ENCODE results near the gene HTRA1.

DNA sequence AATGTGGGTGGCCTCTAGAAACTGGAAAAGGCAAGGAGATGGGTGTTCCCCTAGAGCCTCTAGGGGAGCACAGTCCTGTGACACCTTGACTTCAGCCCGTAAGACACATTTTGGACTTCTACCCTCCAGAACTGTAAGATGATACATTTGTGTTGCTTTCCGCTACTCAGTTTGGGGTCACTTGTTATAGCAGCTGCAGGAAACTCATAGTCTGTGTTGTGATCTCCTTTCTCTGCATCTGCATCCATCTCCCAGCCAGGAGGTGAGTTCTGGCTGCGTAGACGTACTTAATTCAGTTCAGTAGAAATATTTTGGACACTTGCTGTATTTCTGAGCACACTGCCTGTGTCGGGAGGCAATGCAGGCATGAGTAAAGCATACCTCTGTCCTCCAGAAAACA lies 69.9 kb downstream of the HTRA1 start:
- TF ChIP-seq YY1 (IDR thresholded peaks at IDR 0.05; ENCODE audit: insufficient read depth, insufficient read length) = no peak
- TF ChIP-seq ZNF274 (IDR thresholded peaks at IDR 0.05; ENCODE audit: low read depth, low read length) = no peak

All from NT2/D1 (cell line).